Duodenal mucosa (tissue), 2 donors: ENCODE data around the gene SCP2.

Source experiments
- H3K27ac ChIP-seq: one replicate; pipeline ENCODE4 v1.7.0; 2013; ENCODE audit warnings: low read depth, low read length
- H3K27me3 ChIP-seq, 2 donors: one replicate each; pipeline ENCODE4 v1.7.0; 2013; ENCODE audit warnings: low read length in 2 of 2, control low read depth in 1 of 2; ENCODE audit not compliant: insufficient read depth in 2 of 2, control insufficient read depth in 1 of 2
- H3K36me3 ChIP-seq, 2 donors: one replicate each; pipeline ENCODE4 v1.7.0; 2013; ENCODE audit warnings: low read length in 2 of 2, control low read depth in 1 of 2; ENCODE audit not compliant: insufficient read depth in 2 of 2, control insufficient read depth in 1 of 2
- H3K4me1 ChIP-seq, 2 donors: one replicate each; pipeline ENCODE4 v1.7.0; 2013; ENCODE audit warnings: low read length in 2 of 2, control low read depth in 1 of 2; ENCODE audit not compliant: insufficient read depth in 2 of 2, control insufficient read depth in 1 of 2
- H3K4me3 ChIP-seq, 2 donors: one replicate each; pipeline ENCODE4 v1.7.0; 2013; ENCODE audit warnings: low read length in 2 of 2, low read depth in 1 of 2
- H3K9ac ChIP-seq, 2 donors: one replicate each; pipeline ENCODE4 v1.7.0; 2013; ENCODE audit warnings: low read length in 2 of 2, low read depth in 1 of 2
- H3K9me3 ChIP-seq, 2 donors: one replicate each; pipeline ENCODE4 v1.7.0; 2013; ENCODE audit warnings: low read length in 2 of 2, control low read depth in 1 of 2; ENCODE audit not compliant: control insufficient read depth in 1 of 2

SCP2 gene

DNA sequence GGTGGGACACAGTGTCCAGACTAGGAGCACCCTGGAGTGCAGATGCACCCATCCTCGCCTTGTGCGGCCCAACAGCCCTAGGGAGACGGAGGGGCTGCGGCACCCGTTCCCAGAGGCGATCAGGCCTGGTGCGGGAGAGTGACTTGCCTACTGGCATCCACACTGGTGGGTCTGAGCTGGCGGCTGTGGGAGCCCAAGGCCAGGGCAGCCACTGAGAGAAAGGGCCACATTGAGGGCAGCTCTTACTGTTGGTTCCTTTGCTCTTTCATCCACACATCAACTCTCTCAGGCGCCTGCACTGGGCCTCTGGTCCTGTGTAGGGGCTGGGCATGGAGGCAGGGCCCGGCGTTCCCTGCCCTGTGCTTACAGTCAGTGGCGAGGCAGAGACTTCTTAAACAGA, 143.5 kb downstream of the SCP2 start:
- H3K27ac ChIP-seq: no peak overlapping the region
- no peak overlapping the region for H3K4me3 ChIP-seq
- no peak overlapping the region for H3K9ac ChIP-seq
- H3K9me3 ChIP-seq: no peaks in the 10 kb centered on the region
- no peaks in the 10 kb centered on the region for H3K36me3 ChIP-seq
- H3K27me3 ChIP-seq: no peaks in the 10 kb centered on the region
- H3K4me1 ChIP-seq: peaks cover 4 to 8% of the 10 kb centered on the region in 2 donors

DNA sequence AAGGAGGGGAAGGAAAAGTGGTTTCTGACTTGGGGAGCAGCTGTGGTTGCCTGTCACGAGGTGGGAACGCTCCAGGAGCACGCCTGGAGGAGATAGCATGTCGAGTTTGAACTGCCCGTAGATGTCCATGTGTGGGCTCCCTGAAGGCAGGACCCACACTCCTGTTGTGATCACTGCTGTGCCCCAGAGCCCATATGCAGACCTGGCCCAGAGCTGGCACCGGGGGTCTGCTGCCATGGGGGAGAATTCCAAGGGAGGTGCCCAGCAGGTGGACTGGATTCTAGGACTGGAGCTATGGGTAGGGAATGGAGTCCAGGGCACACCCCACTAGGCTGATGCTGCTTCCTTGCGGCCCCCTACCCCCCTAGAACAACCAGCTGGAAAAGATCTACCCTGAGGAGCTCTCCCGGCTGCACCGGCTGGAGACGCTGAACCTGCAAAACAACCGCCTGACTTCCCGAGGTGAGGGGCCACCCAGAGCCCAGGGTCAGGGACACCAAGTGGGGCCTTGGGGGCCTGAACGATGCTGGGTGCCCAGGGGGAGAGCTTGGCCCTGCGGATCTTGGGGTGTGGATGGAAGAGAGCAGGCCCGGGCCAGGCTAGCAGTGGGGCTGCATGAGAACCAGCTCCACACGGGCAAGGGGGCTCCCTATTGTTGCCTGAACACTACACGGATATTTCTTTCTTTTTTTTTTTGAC, 144.2 kb downstream of the SCP2 start:
- Histone ChIP-seq H3K9ac (no peak overlapping the region), H3K36me3 (no peaks in the 10 kb centered on the region), H3K9me3 (no peaks in the 10 kb centered on the region), H3K27me3 (no peaks in the 10 kb centered on the region), H3K4me3 (no peak overlapping the region), H3K27ac (no peak overlapping the region), H3K4me1 (peaks cover 7 to 8% of the 10 kb centered on the region in 2 donors)

GRCh38 chr1:53071915-53072314, 144.8 kb downstream of the SCP2 start:
- Histone ChIP-seq H3K27ac (no peak overlapping the region), H3K4me3 (no peak overlapping the region), H3K4me1 (peaks cover 7 to 8% of the 10 kb centered on the region in 2 donors), H3K9ac (no peak overlapping the region), H3K36me3 (no peaks in the 10 kb centered on the region), H3K27me3 (no peaks in the 10 kb centered on the region), H3K9me3 (no peaks in the 10 kb centered on the region)

DNA sequence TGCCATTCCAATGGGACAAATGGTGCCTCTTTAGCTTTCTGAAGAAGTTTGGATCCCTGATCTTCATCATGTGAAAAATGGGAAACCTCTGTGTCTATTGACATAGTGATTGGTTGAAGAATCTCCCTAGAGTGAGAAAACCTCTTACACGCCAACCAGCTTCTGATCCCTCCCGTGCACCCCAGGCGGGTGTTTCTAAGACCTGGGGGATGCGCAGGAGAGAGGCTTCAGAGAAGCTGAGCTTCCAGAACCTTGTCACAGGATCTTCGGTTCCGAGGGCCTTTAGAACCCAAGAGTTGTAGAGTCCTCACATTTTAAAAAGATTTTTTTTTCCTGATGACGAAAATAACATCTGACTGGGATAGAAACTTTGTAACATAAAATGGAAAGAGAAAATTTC, 146.2 kb downstream of the SCP2 start:
- no peak overlapping the region for H3K27ac ChIP-seq
- no peaks in the 10 kb centered on the region for H3K27me3 ChIP-seq
- no peaks in the 10 kb centered on the region for H3K36me3 ChIP-seq
- H3K4me3 ChIP-seq: no peak overlapping the region
- H3K9me3 ChIP-seq: no peaks in the 10 kb centered on the region
- H3K4me1 ChIP-seq: peaks cover 7 to 8% of the 10 kb centered on the region in 2 donors
- no peak overlapping the region for H3K9ac ChIP-seq

- no peak overlapping the region for H3K9ac ChIP-seq
- peaks cover 7 to 8% of the 10 kb centered on the region in 2 donors for H3K4me1 ChIP-seq
- H3K27ac ChIP-seq: no peak overlapping the region
- H3K36me3 ChIP-seq: no peaks in the 10 kb centered on the region
- no peaks in the 10 kb centered on the region for H3K27me3 ChIP-seq
- H3K4me3 ChIP-seq: no peak overlapping the region
- no peaks in the 10 kb centered on the region for H3K9me3 ChIP-seq
Observed at GRCh38 chr1:53073868-53074311, 146.8 kb downstream of the SCP2 start.

DNA sequence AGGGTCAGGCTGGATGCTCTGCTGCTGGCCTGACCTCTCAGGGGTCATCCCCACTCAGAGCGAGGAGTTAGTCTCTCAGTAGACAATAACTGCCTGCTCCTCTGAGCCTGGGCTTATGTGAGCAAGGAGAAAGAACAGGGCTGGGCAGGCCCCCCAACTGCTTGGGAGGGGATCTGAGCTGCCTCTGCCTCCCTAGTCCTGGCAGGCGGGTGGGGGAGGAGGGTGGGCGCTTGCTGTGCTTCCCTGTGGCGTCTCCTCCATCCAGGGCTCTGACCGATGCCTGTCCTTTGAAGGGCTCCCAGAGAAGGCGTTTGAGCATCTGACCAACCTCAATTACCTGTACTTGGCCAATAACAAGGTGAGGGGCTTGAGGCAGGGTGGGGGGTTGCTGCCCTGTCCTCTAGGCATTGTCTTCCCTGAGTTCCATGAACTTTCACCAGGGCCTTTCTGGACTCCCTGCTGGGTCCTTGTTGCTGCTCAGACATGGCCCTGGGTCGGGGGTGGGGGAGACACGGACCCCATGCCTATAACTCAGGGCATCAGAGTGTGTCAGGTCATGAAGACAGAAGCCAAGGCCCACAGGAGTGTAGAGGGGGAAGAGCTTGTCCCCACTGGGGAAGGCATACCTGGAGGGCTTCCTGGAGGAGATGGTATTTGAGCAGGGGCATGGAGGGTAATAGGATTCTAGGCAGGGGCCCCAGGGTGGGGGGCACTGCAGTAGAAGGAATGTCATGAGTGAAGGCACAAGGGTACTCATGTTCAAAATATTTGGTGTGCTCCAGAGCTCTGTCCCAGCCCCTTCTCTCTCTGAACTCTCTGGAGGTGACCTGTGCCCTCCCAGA, 147.5 kb downstream of the SCP2 start:
- Histone ChIP-seq H3K36me3 (no peaks in the 10 kb centered on the region), H3K27ac (no peak overlapping the region), H3K4me1 (peaks cover 7 to 8% of the 10 kb centered on the region in 2 donors)

DNA sequence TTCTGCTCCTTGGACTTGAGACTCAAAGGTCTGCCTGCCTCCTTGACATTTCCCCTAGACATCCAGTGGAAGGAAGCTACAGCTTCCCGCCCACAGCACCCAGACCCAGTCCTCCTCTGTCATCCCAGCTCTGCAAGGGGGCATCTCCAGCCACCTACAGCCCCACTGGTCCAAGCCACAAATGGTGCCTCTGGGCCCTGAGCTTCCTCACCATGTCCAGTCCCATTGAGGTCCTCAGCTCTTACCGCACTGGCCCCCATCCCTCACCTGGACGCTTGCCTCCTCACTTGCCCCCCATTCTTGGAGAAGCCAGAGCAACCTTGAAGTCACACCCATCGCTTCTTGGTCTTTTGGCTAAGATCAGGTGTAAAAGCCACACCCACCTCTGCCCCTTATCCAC, 148.1 kb downstream of the SCP2 start:
- Histone ChIP-seq H3K9ac (no peak overlapping the region), H3K27me3 (no peaks in the 10 kb centered on the region), H3K9me3 (no peaks in the 10 kb centered on the region), H3K4me3 (no peak overlapping the region), H3K4me1 (peaks cover 7 to 8% of the 10 kb centered on the region in 2 donors), H3K36me3 (no peaks in the 10 kb centered on the region), H3K27ac (no peak overlapping the region)

More for the DNA sequence above, 147.5 kb downstream of the SCP2 start:
- Histone ChIP-seq H3K27me3 (no peaks in the 10 kb centered on the region), H3K9ac (no peak overlapping the region), H3K4me3 (no peak overlapping the region), H3K9me3 (no peaks in the 10 kb centered on the region)

- H3K4me1 ChIP-seq: peaks cover 7 to 8% of the 10 kb centered on the region in 2 donors
- no peaks in the 10 kb centered on the region for H3K9me3 ChIP-seq
- no peaks in the 10 kb centered on the region for H3K36me3 ChIP-seq
- H3K27me3 ChIP-seq: no peaks in the 10 kb centered on the region
- H3K9ac ChIP-seq: no peak overlapping the region
- no peak overlapping the region for H3K27ac ChIP-seq
- H3K4me3 ChIP-seq: no peak overlapping the region
Observed at GRCh38 chr1:53075761-53076163, 148.7 kb downstream of the SCP2 start.

DNA sequence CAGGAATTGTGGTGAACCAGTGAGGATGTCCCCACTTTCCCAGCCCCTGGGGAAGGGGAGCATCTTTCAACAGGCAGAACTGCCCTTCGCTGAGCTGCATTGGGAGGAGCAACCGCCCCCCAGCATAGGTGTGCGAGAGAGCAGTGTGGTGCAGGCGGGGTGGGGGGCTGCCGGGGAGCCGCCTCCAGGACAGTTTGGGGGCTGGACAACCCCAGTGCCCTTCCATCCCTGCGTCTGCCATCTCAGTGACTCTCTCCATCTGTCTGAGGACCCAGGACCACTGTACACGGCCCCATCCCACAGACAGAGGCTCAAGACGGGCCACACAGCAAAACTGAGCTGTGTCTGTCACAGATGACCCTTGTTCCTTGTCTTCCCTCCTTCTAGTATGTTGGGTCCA, 149.1 kb downstream of the SCP2 start:
- Histone ChIP-seq H3K9me3 (no peaks in the 10 kb centered on the region), H3K4me1 (peaks cover 7 to 8% of the 10 kb centered on the region in 2 donors), H3K4me3 (no peak overlapping the region), H3K9ac (no peak overlapping the region), H3K27me3 (no peaks in the 10 kb centered on the region), H3K27ac (no peak overlapping the region), H3K36me3 (no peaks in the 10 kb centered on the region)
